ENCODE results near the gene CKAP2L. TPM values are rescaled to one million over a fixed set of nuclear protein-coding genes. Genes with fewer than 3 reads are reported as not detected.
A peak's percentile ranks its signal among the peaks of the same experiment; 100 is the strongest.

Gene CKAP2L
- total RNA-seq, 1 experiment from 2014 or later = 23.3 TPM

GRCh38 chr2:112692495-112692911 lies 71.9 kb downstream of the CKAP2L start:
- Histone ChIP-seq H2BK20ac (ENCODE audit: low read depth, low read length, poor library complexity, severe bottlenecking) (no peak overlapping the region), H2BK5ac (ENCODE audit: insufficient read length, low read length) (no peak overlapping the region), H2BK120ac (ENCODE audit: low read depth, low read length, poor library complexity, severe bottlenecking) (no peak overlapping the region), H3K9me3 (ENCODE audit: control insufficient read depth, low read depth, low read length) (no peaks in the 10 kb centered on the region), H3K23ac (ENCODE audit: insufficient read length, low read depth, low read length) (no peak overlapping the region), H3K27ac (ENCODE audit: insufficient read length, low read depth, low read length) (no peak overlapping the region), H3K4me2 (ENCODE audit: insufficient read depth, insufficient read length, low read length) (no peak overlapping the region), H3K14ac (ENCODE audit: insufficient read depth, low read length) (no peak overlapping the region), H2AFZ (ENCODE audit: low read length) (no peak overlapping the region), H3T11ph (ENCODE audit: low read length) (no peak overlapping the region), H3K9ac (ENCODE audit: extremely low read depth, insufficient read length, low read length) (no peak overlapping the region), H3K4me1 (ENCODE audit: insufficient read depth, low read length) (peaks cover 2% of the 10 kb centered on the region; the same call in 1 of the 2 replicates), H4K8ac (replicated peaks; ENCODE audit: insufficient read length, low read depth, low read length) (no peak overlapping the region), H4K91ac (ENCODE audit: insufficient read length, low read depth, low read length) (no peak overlapping the region), H4K20me1 (ENCODE audit: control insufficient read depth, insufficient read depth, insufficient read length) (no peaks in the 10 kb centered on the region), H2BK12ac (ENCODE audit: insufficient read length, low read depth, low read length) (no peak overlapping the region), H3K56ac (ENCODE audit: insufficient read length, low read depth, low read length) (no peak overlapping the region), H3K79me2 (ENCODE audit: insufficient read depth, low read length) (no peaks in the 10 kb centered on the region), H2BK15ac (ENCODE audit: low read depth, low read length) (no peak overlapping the region), H3K4ac (ENCODE audit: low read depth, low read length) (no peak overlapping the region), H2AK5ac (ENCODE audit: insufficient read length, low read length) (no peak overlapping the region), H3K23me2 (ENCODE audit: insufficient read length, low read depth, low read length, poor library complexity, severe bottlenecking) (no peaks in the 10 kb centered on the region), H3K79me1 (ENCODE audit: insufficient read depth, low read depth, low read length, poor library complexity, severe bottlenecking) (no peaks in the 10 kb centered on the region), H3K27me3 (ENCODE audit: insufficient read depth, low read length) (no peaks in the 10 kb centered on the region), H3K18ac (ENCODE audit: insufficient read length, low read depth, low read length) (peak overlapping the region; percentile 24), H4K5ac (ENCODE audit: insufficient read length, low read depth, low read length) (no peak overlapping the region)
- peak; percentile 74 for DNase-seq
- TF ChIP-seq, protein P1, sequence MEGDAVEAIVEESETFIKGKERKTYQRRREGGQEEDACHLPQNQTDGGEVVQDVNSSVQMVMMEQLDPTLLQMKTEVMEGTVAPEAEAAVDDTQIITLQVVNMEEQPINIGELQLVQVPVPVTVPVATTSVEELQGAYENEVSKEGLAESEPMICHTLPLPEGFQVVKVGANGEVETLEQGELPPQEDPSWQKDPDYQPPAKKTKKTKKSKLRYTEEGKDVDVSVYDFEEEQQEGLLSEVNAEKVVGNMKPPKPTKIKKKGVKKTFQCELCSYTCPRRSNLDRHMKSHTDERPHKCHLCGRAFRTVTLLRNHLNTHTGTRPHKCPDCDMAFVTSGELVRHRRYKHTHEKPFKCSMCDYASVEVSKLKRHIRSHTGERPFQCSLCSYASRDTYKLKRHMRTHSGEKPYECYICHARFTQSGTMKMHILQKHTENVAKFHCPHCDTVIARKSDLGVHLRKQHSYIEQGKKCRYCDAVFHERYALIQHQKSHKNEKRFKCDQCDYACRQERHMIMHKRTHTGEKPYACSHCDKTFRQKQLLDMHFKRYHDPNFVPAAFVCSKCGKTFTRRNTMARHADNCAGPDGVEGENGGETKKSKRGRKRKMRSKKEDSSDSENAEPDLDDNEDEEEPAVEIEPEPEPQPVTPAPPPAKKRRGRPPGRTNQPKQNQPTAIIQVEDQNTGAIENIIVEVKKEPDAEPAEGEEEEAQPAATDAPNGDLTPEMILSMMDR (conservative IDR thresholded peaks at IDR 0.05) = no peak
- peak overlapping the region in 1 of 3 experiments; percentile 89; a peak in 2 of 7 replicates for H3K27ac Mint-ChIP-seq
- WGBS (ENCODE audit: extremely low coverage, insufficient read length, low lambda C conversion rate) = no CpG with 5 or more reads among the region's 5 CpGs
- H3K27me3 Mint-ChIP-seq (ENCODE audit: low read depth) = no peaks in the 10 kb centered on the region; the same call in 1 of the 2 replicates
- H3K4me1 Mint-ChIP-seq = peaks cover 8% of the 10 kb centered on the region in 2 experiments
- H3K36me3 Mint-ChIP-seq (ENCODE audit: insufficient read depth in 1 of 3, low read depth in 3 of 3) = no peaks in the 10 kb centered on the region
- no peaks in the 10 kb centered on the region for H3K9me3 Mint-ChIP-seq
- no peak overlapping the region for H3K4me3 Mint-ChIP-seq
